Measurements from ENCODE around the gene INPP4A. TPM values are rescaled to one million over a fixed set of nuclear protein-coding genes. Genes with fewer than 3 reads are reported as not detected.
A peak's percentile ranks its signal among the peaks of the same experiment; 100 is the strongest.
"Not testable (repeated sequence)": the region's sequence is repeated elsewhere in the genome, so short reads cannot be mapped to it uniquely, and the experiment has no call there.

The INPP4A gene
- total RNA-seq, 1 experiment from 2014 or later = 26.7 TPM

DNA sequence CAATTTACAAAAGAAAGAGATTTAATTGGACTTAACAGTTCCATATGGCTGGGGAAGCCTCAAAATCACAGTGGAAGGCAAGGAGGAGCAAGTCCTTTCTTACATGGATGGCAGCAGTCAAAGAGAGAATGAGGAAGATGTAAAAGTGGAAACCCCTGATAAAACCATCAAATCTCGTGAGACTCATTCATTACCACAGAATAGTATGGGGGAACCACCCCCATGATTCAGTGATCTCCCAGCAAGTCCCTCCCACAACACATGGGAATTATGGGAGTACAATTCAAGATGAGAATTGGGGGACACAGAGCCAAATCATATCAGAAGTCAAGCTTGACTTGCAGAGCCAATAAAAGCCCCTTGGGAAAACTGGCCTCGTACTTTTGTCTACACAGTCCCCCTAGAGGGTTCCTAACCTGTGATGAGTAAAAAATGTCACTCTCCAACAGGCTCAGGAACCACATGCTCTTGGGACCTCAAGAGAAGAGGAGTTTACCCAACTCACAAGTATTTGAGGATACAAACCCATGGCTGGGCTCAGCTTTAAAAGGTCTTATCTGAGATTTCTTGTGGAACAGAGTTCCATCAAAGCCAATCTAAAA, 11.2 kb upstream of the INPP4A start:
- peaks cover 32% of the 10 kb centered on the region for H3K4me1 Mint-ChIP-seq (ENCODE audit: low read depth, unreplicated experiment)
- CTCF ChIA-PET = no interaction called here
- BruUV-seq (replicated peaks) = no TSS peak
- H3K4me3 Mint-ChIP-seq (ENCODE audit: low read depth, unreplicated experiment) = no peak overlapping the region
- peaks cover 17% of the 10 kb centered on the region for H3K36me3 Mint-ChIP-seq (ENCODE audit: insufficient read depth, unreplicated experiment)
- intact Hi-C loops (cut with micrococcal nuclease; ENCODE audit: unreplicated experiment) = no loop called here
- no peak overlapping the region for H3K27ac Mint-ChIP-seq (ENCODE audit: unreplicated experiment)
- no peak for DNase-seq
- H3K27me3 Mint-ChIP-seq (ENCODE audit: unreplicated experiment) = no peaks in the 10 kb centered on the region
- TF ChIP-seq, protein P1, sequence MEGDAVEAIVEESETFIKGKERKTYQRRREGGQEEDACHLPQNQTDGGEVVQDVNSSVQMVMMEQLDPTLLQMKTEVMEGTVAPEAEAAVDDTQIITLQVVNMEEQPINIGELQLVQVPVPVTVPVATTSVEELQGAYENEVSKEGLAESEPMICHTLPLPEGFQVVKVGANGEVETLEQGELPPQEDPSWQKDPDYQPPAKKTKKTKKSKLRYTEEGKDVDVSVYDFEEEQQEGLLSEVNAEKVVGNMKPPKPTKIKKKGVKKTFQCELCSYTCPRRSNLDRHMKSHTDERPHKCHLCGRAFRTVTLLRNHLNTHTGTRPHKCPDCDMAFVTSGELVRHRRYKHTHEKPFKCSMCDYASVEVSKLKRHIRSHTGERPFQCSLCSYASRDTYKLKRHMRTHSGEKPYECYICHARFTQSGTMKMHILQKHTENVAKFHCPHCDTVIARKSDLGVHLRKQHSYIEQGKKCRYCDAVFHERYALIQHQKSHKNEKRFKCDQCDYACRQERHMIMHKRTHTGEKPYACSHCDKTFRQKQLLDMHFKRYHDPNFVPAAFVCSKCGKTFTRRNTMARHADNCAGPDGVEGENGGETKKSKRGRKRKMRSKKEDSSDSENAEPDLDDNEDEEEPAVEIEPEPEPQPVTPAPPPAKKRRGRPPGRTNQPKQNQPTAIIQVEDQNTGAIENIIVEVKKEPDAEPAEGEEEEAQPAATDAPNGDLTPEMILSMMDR (IDR thresholded peaks at IDR 0.05; ENCODE audit: unreplicated experiment) = no peak
- H3K9me3 Mint-ChIP-seq (ENCODE audit: low read depth, unreplicated experiment) = no peaks in the 10 kb centered on the region

DNA sequence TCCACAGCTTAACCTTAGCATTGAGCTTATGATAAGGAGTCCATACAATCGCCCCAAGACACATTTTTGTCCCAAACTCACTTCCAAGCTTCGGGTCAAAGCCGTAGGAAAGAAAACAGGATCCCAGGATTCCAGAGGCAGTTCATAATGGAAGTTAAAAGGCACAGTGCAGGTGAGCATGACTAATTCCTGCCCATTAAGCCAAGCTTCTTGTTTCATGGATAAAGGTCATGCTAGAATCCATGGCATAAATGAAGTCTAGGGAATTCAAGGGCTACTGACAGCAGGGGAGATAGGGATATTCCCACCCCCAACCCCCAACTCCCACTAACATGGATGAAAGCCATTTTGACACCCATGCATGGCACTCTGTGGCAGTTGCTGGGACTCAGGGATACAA, 10.2 kb upstream of the INPP4A start:
- TF ChIP-seq, protein P1 (IDR thresholded peaks at IDR 0.05; ENCODE audit: unreplicated experiment) = no peak
- no TSS peak for BruUV-seq (replicated peaks)
- H3K27ac Mint-ChIP-seq (ENCODE audit: unreplicated experiment) = no peak overlapping the region
- no peaks in the 10 kb centered on the region for H3K27me3 Mint-ChIP-seq (ENCODE audit: unreplicated experiment)
- peaks cover 39% of the 10 kb centered on the region for H3K4me1 Mint-ChIP-seq (ENCODE audit: low read depth, unreplicated experiment)
- intact Hi-C loops (cut with micrococcal nuclease; ENCODE audit: unreplicated experiment) = no loop called here
- H3K36me3 Mint-ChIP-seq (ENCODE audit: insufficient read depth, unreplicated experiment) = peaks cover 17% of the 10 kb centered on the region
- CTCF ChIA-PET = no interaction called here
- no peak overlapping the region for H3K4me3 Mint-ChIP-seq (ENCODE audit: low read depth, unreplicated experiment)
- no peak for DNase-seq
- no peaks in the 10 kb centered on the region for H3K9me3 Mint-ChIP-seq (ENCODE audit: low read depth, unreplicated experiment)

DNA sequence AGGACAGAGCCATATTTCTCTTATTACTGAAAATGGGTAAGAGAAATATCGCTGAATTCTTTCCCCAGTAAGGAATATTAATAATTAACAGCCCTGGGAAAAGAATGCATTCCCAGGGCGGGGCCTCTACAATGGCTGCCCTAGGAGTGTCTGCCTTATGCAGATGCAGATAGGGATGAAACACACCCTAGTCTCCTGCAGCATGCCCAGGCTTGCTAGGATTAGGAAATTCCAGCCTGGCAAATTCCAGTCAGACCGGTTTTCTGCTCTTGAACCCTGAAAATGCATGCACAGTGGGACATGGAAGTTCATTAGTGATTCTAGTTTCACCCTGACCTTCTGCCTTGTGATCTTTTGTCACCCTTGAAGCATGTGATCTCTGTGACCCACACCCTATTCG, 9.0 kb upstream of the INPP4A start:
- Mint-ChIP-seq H3K4me1 (ENCODE audit: low read depth, unreplicated experiment) (peaks cover 43% of the 10 kb centered on the region), H3K36me3 (ENCODE audit: insufficient read depth, unreplicated experiment) (peaks cover 17% of the 10 kb centered on the region), H3K4me3 (ENCODE audit: low read depth, unreplicated experiment) (peak overlapping the region; percentile 6), H3K27ac (ENCODE audit: unreplicated experiment) (peak overlapping the region; percentile 86)
- CTCF ChIA-PET; H3K9me3 Mint-ChIP-seq (ENCODE audit: low read depth, unreplicated experiment); H3K27me3 Mint-ChIP-seq (ENCODE audit: unreplicated experiment); BruUV-seq (replicated peaks); intact Hi-C loops (cut with micrococcal nuclease; ENCODE audit: unreplicated experiment): not testable (repeated sequence)
- DNase-seq = peak; percentile 74

DNA sequence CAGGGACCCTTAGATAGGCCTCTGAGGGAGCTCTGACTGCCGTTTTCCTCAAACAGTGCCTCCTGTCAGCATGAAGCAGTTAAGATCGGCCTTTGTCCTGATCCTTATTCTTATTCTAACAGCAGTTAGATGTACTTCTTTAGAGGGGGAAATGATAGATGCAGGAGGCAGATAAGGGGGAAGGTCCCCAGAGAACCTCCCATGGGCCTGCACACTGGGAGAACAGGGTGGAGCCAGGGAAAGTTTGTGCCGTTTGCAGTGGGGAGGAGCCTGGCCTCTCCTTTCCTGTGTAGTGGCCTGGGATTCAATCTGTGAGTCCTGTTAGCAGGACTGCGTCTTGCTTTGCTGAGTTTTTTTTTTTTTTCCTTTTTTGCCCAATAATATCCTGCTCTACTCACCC, 7.9 kb upstream of the INPP4A start:
- CTCF ChIA-PET = no interaction called here
- H3K27me3 Mint-ChIP-seq (ENCODE audit: unreplicated experiment) = no peaks in the 10 kb centered on the region
- intact Hi-C loops (cut with micrococcal nuclease; ENCODE audit: unreplicated experiment) = no loop called here
- TF ChIP-seq, protein P1 (IDR thresholded peaks at IDR 0.05; ENCODE audit: unreplicated experiment) = no peak
- H3K27ac Mint-ChIP-seq (ENCODE audit: unreplicated experiment) = peak overlapping the region; percentile 86
- BruUV-seq (replicated peaks) = no TSS peak
- peak overlapping the region; percentile 24 for H3K4me3 Mint-ChIP-seq (ENCODE audit: low read depth, unreplicated experiment)
- peaks cover 54% of the 10 kb centered on the region for H3K4me1 Mint-ChIP-seq (ENCODE audit: low read depth, unreplicated experiment)
- H3K36me3 Mint-ChIP-seq (ENCODE audit: insufficient read depth, unreplicated experiment) = peaks cover 17% of the 10 kb centered on the region
- H3K9me3 Mint-ChIP-seq (ENCODE audit: low read depth, unreplicated experiment) = no peaks in the 10 kb centered on the region
- DNase-seq = peak; percentile 61
